Measurements from ENCODE around the gene DNAJA4.

DNA sequence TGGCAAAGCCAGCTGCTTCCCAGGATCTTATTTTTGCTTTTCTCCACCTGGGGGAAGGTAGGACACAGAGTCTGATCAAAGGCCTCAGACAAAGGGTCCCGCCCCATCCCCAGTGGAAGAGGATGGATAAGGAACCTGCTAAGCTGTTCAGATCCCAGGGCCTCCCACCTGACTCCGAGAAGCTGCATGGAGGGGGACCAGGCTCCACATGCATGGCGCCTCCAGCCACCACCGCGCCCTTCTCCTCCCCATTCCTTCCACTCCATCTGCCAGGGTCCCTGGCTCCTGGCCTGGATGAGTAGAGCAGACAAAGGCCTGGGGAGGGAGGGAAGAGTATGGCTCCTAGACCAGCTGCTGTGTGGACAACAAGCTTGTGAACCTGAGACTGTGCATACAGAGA, 55.8 kb downstream of the DNAJA4 start:
- TF ChIP-seq POLR2AphosphoS5 (IDR thresholded peaks at IDR 0.05) = no peak
- TF ChIP-seq, protein P1, sequence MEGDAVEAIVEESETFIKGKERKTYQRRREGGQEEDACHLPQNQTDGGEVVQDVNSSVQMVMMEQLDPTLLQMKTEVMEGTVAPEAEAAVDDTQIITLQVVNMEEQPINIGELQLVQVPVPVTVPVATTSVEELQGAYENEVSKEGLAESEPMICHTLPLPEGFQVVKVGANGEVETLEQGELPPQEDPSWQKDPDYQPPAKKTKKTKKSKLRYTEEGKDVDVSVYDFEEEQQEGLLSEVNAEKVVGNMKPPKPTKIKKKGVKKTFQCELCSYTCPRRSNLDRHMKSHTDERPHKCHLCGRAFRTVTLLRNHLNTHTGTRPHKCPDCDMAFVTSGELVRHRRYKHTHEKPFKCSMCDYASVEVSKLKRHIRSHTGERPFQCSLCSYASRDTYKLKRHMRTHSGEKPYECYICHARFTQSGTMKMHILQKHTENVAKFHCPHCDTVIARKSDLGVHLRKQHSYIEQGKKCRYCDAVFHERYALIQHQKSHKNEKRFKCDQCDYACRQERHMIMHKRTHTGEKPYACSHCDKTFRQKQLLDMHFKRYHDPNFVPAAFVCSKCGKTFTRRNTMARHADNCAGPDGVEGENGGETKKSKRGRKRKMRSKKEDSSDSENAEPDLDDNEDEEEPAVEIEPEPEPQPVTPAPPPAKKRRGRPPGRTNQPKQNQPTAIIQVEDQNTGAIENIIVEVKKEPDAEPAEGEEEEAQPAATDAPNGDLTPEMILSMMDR (IDR thresholded peaks at IDR 0.05) = no peak
